BLaER1 treated with 17β-estradiol and CSF1 and Interleukin-3, amounts not matched to agents 10 nM and 100 nM (cell line): ENCODE data around the gene MATN3.
A peak's percentile ranks its signal among the peaks of the same experiment; 100 is the strongest.

ENCODE experiments used
- H3K27ac ChIP-seq, 11 experiments: shearing (Covaris generic); formaldehyde crosslinking; 2 replicates each; pipeline ENCODE4 v1.8.1; 2022
- H3K27me3 ChIP-seq, 11 experiments: shearing (Covaris generic); formaldehyde crosslinking; 2 replicates each; pipeline ENCODE4 v1.8.1; 2022
- H3K36me3 ChIP-seq, 11 experiments: shearing (Covaris generic); formaldehyde crosslinking; 2 replicates each; pipeline ENCODE4 v1.8.1; 2022
- H3K4me1 ChIP-seq, 10 experiments: shearing (Covaris generic); formaldehyde crosslinking; 2 replicates each; pipeline ENCODE4 v1.8.1; 2022
- H3K4me2 ChIP-seq, 11 experiments: shearing (Covaris generic); formaldehyde crosslinking; 2 replicates each; pipeline ENCODE4 v1.8.1; 2022
- H3K4me3 ChIP-seq, 10 experiments: shearing (Covaris generic); formaldehyde crosslinking; 2 replicates each; pipeline ENCODE4 v1.8.1; 2022
- H3K9ac ChIP-seq, 11 experiments: shearing (Covaris generic); formaldehyde crosslinking; 2 replicates each; pipeline ENCODE4 v1.8.1; 2022
- H3K9me3 ChIP-seq, 11 experiments: shearing (Covaris generic); formaldehyde crosslinking; replicated peaks in 1 of 11; 2 replicates each; pipeline ENCODE4 v1.8.1; 2022
- H4K20me1 ChIP-seq, 11 experiments: shearing (Covaris generic); formaldehyde crosslinking; 2 replicates each; pipeline ENCODE4 v1.8.1; 2022
- Cebpa-rat ChIP-seq, 11 experiments: shearing (Covaris generic); IDR thresholded peaks; 2 replicates each; pipeline ENCODE4 v1.8.1; 2022

Gene MATN3

DNA sequence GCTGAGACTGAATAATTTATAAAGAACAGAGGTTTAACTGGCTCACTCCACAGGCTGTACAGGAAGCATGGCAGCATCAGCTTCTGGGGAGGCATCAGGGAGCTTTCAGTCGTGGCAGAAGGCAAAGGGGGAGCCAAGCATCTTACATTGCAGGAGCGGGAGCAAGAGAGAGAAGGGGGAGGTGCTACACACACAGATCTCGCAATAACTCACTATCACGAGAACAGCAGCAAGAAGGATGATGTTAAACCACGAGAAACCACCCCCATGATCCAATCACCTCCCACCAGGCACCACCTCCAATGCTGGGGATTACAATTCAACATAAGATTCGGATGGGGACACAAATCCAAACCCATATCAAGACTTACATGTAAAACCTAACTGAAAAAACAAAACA lies 17.8 kb upstream of the MATN3 start:
- peaks cover 0 to 73% (median under 1%) of the 10 kb centered on the region in 11 experiments; a peak in 7 of 22 replicates for H4K20me1 ChIP-seq
- TF ChIP-seq Cebpa-rat (IDR thresholded peaks at IDR 0.05), result peak in 6 of 11 experiments; percentile 20 to 67 (median 38); a peak in 7 of 22 replicates
- peaks cover 82 to 89% (median 86%) of the 10 kb centered on the region in 11 experiments for H3K36me3 ChIP-seq
- no peak overlapping the region for H3K27ac ChIP-seq
- H3K4me3 ChIP-seq, result no peak overlapping the region
- H3K9me3 ChIP-seq, result peaks cover 25 to 61% (median 41%) of the 10 kb centered on the region in 11 experiments
- no peaks in the 10 kb centered on the region for H3K4me1 ChIP-seq
- H3K4me2 ChIP-seq, result no peak overlapping the region
- H3K27me3 ChIP-seq, result no peaks in the 10 kb centered on the region
- H3K9ac ChIP-seq, result no peak overlapping the region

GRCh38 chr2:20027705-20028434 lies 15.4 kb upstream of the MATN3 start:
- peaks cover 61 to 70% (median 68%) of the 10 kb centered on the region in 11 experiments for H3K36me3 ChIP-seq
- H3K9ac ChIP-seq, result no peak overlapping the region
- H3K4me3 ChIP-seq, result no peak overlapping the region
- H3K4me1 ChIP-seq, result peaks cover 0 to 13% (median 2%) of the 10 kb centered on the region in 10 experiments; a peak in 6 of 20 replicates
- peaks cover 0 to 54% (median 0%) of the 10 kb centered on the region in 11 experiments; a peak in 6 of 22 replicates for H4K20me1 ChIP-seq
- TF ChIP-seq Cebpa-rat (IDR thresholded peaks at IDR 0.05), result no peak
- H3K4me2 ChIP-seq, result no peak overlapping the region
- no peaks in the 10 kb centered on the region for H3K27me3 ChIP-seq
- peaks cover 29 to 57% (median 44%) of the 10 kb centered on the region in 11 experiments for H3K9me3 ChIP-seq
- H3K27ac ChIP-seq, result no peak overlapping the region

DNA sequence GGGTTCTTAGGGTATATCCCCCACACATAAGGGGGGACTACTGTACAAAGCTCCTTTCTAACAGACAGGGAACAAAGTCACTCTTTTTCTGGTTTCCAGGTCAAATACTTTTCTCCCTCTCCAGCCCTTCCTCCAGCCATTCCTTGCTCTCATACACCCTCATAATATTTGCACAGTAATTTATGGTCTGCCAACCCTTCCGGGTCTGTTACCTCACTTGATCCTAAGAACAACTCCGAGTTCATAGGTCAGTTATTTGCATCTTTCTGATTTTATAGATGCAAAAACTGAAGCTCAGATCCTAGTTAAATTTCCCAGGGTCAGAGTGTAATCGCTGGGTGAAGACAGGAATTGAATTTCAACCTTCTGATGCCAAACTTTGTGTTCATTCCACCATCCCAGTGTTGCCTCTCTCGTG lies 14.8 kb upstream of the MATN3 start:
- Histone ChIP-seq H4K20me1 (peaks cover 0 to 48% (median 0%) of the 10 kb centered on the region in 11 experiments; a peak in 5 of 22 replicates), H3K4me3 (no peak overlapping the region), H3K4me2 (no peak overlapping the region), H3K27me3 (no peaks in the 10 kb centered on the region), H3K9ac (no peak overlapping the region), H3K9me3 (peaks cover 35 to 62% (median 50%) of the 10 kb centered on the region in 11 experiments), H3K36me3 (peaks cover 61 to 70% (median 68%) of the 10 kb centered on the region in 11 experiments), H3K27ac (no peak overlapping the region), H3K4me1 (peaks cover 0 to 13% (median 2%) of the 10 kb centered on the region in 10 experiments; a peak in 6 of 20 replicates)
- TF ChIP-seq Cebpa-rat (IDR thresholded peaks at IDR 0.05), result no peak

- Histone ChIP-seq H3K27me3 (no peaks in the 10 kb centered on the region), H3K9me3 (peaks cover 39 to 63% (median 57%) of the 10 kb centered on the region in 11 experiments), H3K9ac (no peak overlapping the region), H3K27ac (no peak overlapping the region), H3K4me1 (peaks cover 0 to 13% (median 2%) of the 10 kb centered on the region in 10 experiments; a peak in 6 of 20 replicates), H3K36me3 (peaks cover 52 to 70% (median 59%) of the 10 kb centered on the region in 11 experiments), H3K4me2 (no peak overlapping the region), H3K4me3 (no peak overlapping the region), H4K20me1 (peaks cover 0 to 31% (median 0%) of the 10 kb centered on the region in 11 experiments; a peak in 5 of 22 replicates)
- TF ChIP-seq Cebpa-rat (IDR thresholded peaks at IDR 0.05), result no peak
Observed at GRCh38 chr2:20025065-20025786, 12.8 kb upstream of the MATN3 start.

DNA sequence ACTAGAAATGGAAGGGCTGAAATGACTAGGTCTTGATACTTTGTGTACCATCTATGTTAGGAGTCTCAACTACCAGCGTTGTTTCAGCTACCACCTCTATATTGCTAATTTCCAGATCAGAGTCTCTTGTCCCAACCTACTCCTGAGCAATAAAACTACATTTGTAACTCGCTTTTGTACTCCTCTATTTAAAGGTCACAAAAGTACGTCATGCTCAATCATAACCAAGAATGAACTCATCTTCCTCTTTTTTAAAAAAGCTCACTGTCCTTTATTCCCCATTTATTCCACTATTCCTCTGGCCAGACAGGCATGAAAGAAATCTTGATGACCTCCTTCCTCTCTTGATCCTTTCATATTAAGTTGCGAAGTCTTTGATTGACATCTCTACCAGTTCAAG lies 11.2 kb upstream of the MATN3 start:
- no peak overlapping the region for H3K9ac ChIP-seq
- H3K36me3 ChIP-seq, result peaks cover 37 to 57% (median 46%) of the 10 kb centered on the region in 11 experiments
- no peak overlapping the region for H3K4me3 ChIP-seq
- peaks cover 41 to 57% (median 52%) of the 10 kb centered on the region in 11 experiments for H3K9me3 ChIP-seq
- H3K4me1 ChIP-seq, result peaks cover 0 to 13% (median 2%) of the 10 kb centered on the region in 10 experiments; a peak in 6 of 20 replicates
- no peaks in the 10 kb centered on the region for H3K27me3 ChIP-seq
- no peak overlapping the region; a peak in 1 of 22 replicates for H3K27ac ChIP-seq
- H3K4me2 ChIP-seq, result 0 out of 22 replicates have a peak overlapping the region, but pooled peaks of 1 of the 11 experiments have one; percentile 16
- TF ChIP-seq Cebpa-rat (IDR thresholded peaks at IDR 0.05), result no peak
- peaks cover 0 to 15% (median 0%) of the 10 kb centered on the region in 11 experiments; a peak in 4 of 22 replicates for H4K20me1 ChIP-seq

DNA sequence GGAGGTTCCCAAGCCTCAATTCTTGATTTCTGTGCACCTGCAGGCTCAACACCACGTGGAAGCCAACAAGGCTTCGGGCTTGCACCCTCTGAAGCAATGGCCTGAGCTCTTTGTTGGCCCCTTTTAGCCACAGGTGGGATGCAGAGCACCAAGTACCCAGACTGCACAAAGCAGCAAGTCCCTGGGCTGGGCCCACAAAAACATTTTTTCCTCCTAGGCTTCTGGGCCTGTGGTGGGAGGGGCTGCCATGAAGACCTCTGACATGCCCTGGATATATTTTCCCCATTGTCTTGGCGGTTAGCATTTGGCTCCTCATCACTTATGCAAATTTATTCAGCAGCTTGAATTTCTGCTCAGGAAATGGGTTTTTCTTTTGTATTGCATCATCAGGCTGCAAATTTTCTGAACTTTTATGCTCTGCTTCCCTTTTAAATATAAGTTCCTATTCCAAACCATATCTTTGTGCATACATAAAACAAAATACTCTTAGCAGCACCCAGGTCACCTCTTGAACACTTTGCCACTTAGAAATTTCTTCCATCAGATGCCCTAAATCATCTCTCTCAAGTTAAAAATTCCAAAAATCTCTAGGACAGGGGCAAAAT lies 9.0 kb upstream of the MATN3 start:
- Histone ChIP-seq H4K20me1 (0 out of 22 replicates have a peak, but pooled peaks cover 0 to 5% (median 0%) of the 10 kb centered on the region in 11 experiments), H3K27me3 (no peaks in the 10 kb centered on the region), H3K27ac (no peak overlapping the region), H3K4me3 (peak overlapping the region in 1 of 10 experiments; percentile 16; a peak in 2 of 20 replicates), H3K4me1 (peaks cover 0 to 13% (median 2%) of the 10 kb centered on the region in 10 experiments; a peak in 6 of 20 replicates), H3K9me3 (peaks cover 37 to 41% (median 39%) of the 10 kb centered on the region in 11 experiments), H3K36me3 (peaks cover 19 to 38% (median 28%) of the 10 kb centered on the region in 11 experiments; a peak in 20 of 22 replicates), H3K9ac (no peak overlapping the region), H3K4me2 (no peak overlapping the region)
- TF ChIP-seq Cebpa-rat (IDR thresholded peaks at IDR 0.05), result peak in 1 of 11 experiments; percentile 29; a peak in 1 of 22 replicates

GRCh38 chr2:20019747-20020146 lies 7.3 kb upstream of the MATN3 start:
- Histone ChIP-seq H3K27ac (no peak overlapping the region), H4K20me1 (0 out of 22 replicates have a peak, but pooled peaks cover 0 to 5% (median 0%) of the 10 kb centered on the region in 11 experiments), H3K27me3 (peaks cover under 1 to 7% (median 2%) of the 10 kb centered on the region in 11 experiments; a peak in 19 of 22 replicates), H3K4me1 (peaks cover 0 to 13% (median 2%) of the 10 kb centered on the region in 10 experiments; a peak in 6 of 20 replicates), H3K4me2 (no peak overlapping the region), H3K9me3 (peaks cover 38 to 44% (median 43%) of the 10 kb centered on the region in 11 experiments), H3K36me3 (peaks cover 11 to 33% (median 27%) of the 10 kb centered on the region in 11 experiments; a peak in 18 of 22 replicates), H3K9ac (no peak overlapping the region), H3K4me3 (no peak overlapping the region)
- no peak for TF ChIP-seq Cebpa-rat (IDR thresholded peaks at IDR 0.05)

- Histone ChIP-seq H3K4me2 (no peak overlapping the region), H3K27me3 (peaks cover 11 to 18% (median 13%) of the 10 kb centered on the region in 11 experiments), H4K20me1 (no peaks in the 10 kb centered on the region), H3K36me3 (peaks cover 11 to 33% (median 25%) of the 10 kb centered on the region in 11 experiments; a peak in 18 of 22 replicates), H3K9ac (no peak overlapping the region), H3K27ac (no peak overlapping the region), H3K9me3 (peaks cover 44 to 55% (median 52%) of the 10 kb centered on the region in 11 experiments), H3K4me3 (no peak overlapping the region), H3K4me1 (peaks cover 0 to 4% (median under 1%) of the 10 kb centered on the region in 10 experiments; a peak in 6 of 20 replicates)
- no peak for TF ChIP-seq Cebpa-rat (IDR thresholded peaks at IDR 0.05)
Observed at GRCh38 chr2:20018601-20019152, 6.2 kb upstream of the MATN3 start.
